Measurements from ENCODE around the gene TOLLIP.
A peak's percentile ranks its signal among the peaks of the same experiment; 100 is the strongest.
"Not testable (repeated sequence)": the region's sequence is repeated elsewhere in the genome, so short reads cannot be mapped to it uniquely, and the experiment has no call there.

Gene TOLLIP

GRCh38 chr11:1309498-1310317 lies at the start of gene TOLLIP:
TSS of gene TOLLIP (minus strand) at chr11:1309632. CDS start at chr11:1309498, 134 bp downstream.
- peak; percentile 95 to 97 for DNase-seq (ENCODE audit: low read depth in 2 of 2)

GRCh38 chr11:1358931-1359330 lies 49.5 kb upstream of the TOLLIP start:
- DNase-seq (ENCODE audit: low read depth in 2 of 2): not testable (repeated sequence)

- DNase-seq (ENCODE audit: low read depth in 2 of 2): no peak
These were observed 48.9 kb upstream of the TOLLIP start for GRCh38 chr11:1358286-1358685.

GRCh38 chr11:1356478-1356960 lies 47.1 kb upstream of the TOLLIP start:
- DNase-seq (ENCODE audit: low read depth in 2 of 2): no peak

- no peak for DNase-seq (ENCODE audit: low read depth in 2 of 2)
These were observed 46.6 kb upstream of the TOLLIP start for GRCh38 chr11:1356007-1356435.

GRCh38 chr11:1354125-1354938 lies 44.9 kb upstream of the TOLLIP start:
- DNase-seq (ENCODE audit: low read depth in 2 of 2): no peak

- DNase-seq (ENCODE audit: low read depth in 2 of 2): no peak
These were observed 44.1 kb upstream of the TOLLIP start for GRCh38 chr11:1353383-1354124.

- no peak for DNase-seq (ENCODE audit: low read depth in 2 of 2)
These were observed 43.4 kb upstream of the TOLLIP start for GRCh38 chr11:1352696-1353382.

GRCh38 chr11:1351278-1351937 lies 42.0 kb upstream of the TOLLIP start:
- no peak for DNase-seq (ENCODE audit: low read depth in 2 of 2)

GRCh38 chr11:1350086-1350725 lies 40.8 kb upstream of the TOLLIP start:
- DNase-seq (ENCODE audit: low read depth in 2 of 2): no peak

- no peak for DNase-seq (ENCODE audit: low read depth in 2 of 2)
These were observed 40.1 kb upstream of the TOLLIP start for GRCh38 chr11:1349327-1350041.

GRCh38 chr11:1348796-1349326 lies 39.4 kb upstream of the TOLLIP start:
- no peak for DNase-seq (ENCODE audit: low read depth in 2 of 2)

- DNase-seq (ENCODE audit: low read depth in 2 of 2): no peak
These were observed 38.8 kb upstream of the TOLLIP start for GRCh38 chr11:1348146-1348795.

GRCh38 chr11:1347411-1347999 lies 38.1 kb upstream of the TOLLIP start:
- DNase-seq (ENCODE audit: low read depth in 2 of 2): not testable (repeated sequence)

- DNase-seq (ENCODE audit: low read depth in 2 of 2): no peak
These were observed 37.4 kb upstream of the TOLLIP start for GRCh38 chr11:1346669-1347390.

- DNase-seq (ENCODE audit: low read depth in 2 of 2): no peak
These were observed 36.5 kb upstream of the TOLLIP start for GRCh38 chr11:1345737-1346513.

- DNase-seq (ENCODE audit: low read depth in 2 of 2): no peak
These were observed 34.7 kb upstream of the TOLLIP start for GRCh38 chr11:1344056-1344635.

Measured in stimulated activated CD4-positive, alpha-beta T cell treated with anti-CD3 and anti-CD28 coated beads, Interleukin-12 subunit alpha, Interleukin-12 subunit beta, amount 100 ng/mL, for 24 hours (primary cell).